ENCODE data around the gene NFATC1. TPM values are rescaled to one million over a fixed set of nuclear protein-coding genes. Genes with fewer than 3 reads are reported as not detected.

Gene NFATC1
- total and polyA plus RNA-seq, 2 experiments from 2014 or later = 4.2 to 11.3 TPM

- no peak overlapping the region for H3K27ac ChIP-seq
- 92% methylated on average over 17 of the region's 20 CpGs for WGBS (ENCODE audit: low lambda C conversion rate, missing lambda C conversion rate)
Measured at GRCh38 chr18:79545255-79545654, 149.5 kb downstream of the NFATC1 start.

GRCh38 chr18:79545736-79546171, 150.0 kb downstream of the NFATC1 start:
- Histone ChIP-seq H3K9me3 (ENCODE audit: low read depth) (no peaks in the 10 kb centered on the region), H3K27me3 (no peaks in the 10 kb centered on the region)

More at GRCh38 chr18:79545255-79545654, 149.5 kb downstream of the NFATC1 start:
- Histone ChIP-seq H3K27me3 (no peaks in the 10 kb centered on the region), H3K9me3 (ENCODE audit: low read depth) (no peaks in the 10 kb centered on the region), H3K36me3 (replicated peaks; ENCODE audit: insufficient read depth, low read depth) (no peaks in the 10 kb centered on the region), H3K4me1 (ENCODE audit: insufficient read depth) (no peaks in the 10 kb centered on the region), H4K20me1 (ENCODE audit: insufficient read depth, poor library complexity, severe bottlenecking) (no peaks in the 10 kb centered on the region), H3K4me2 (no peak overlapping the region), H3K9me2 (replicated peaks; ENCODE audit: insufficient read depth) (no peaks in the 10 kb centered on the region), H3K79me2 (no peaks in the 10 kb centered on the region), H3K4me3 (no peak overlapping the region), H2AFZ (no peak overlapping the region)
- TF ChIP-seq EZH2 (IDR thresholded peaks at IDR 0.05; ENCODE audit: borderline replicate concordance) (no peak), EZH2phosphoT487 (IDR thresholded peaks at IDR 0.05; ENCODE audit: low read depth, severe bottlenecking, unreplicated experiment) (no peak), CTCF (IDR thresholded peaks at IDR 0.05; ENCODE audit: poor library complexity) (no peak)
- DNase-seq (ENCODE audit: low spot score) = no peak

GRCh38 chr18:79546781-79547272, 151.1 kb downstream of the NFATC1 start:
- Histone ChIP-seq H3K79me2 (no peaks in the 10 kb centered on the region), H3K4me3 (no peak overlapping the region), H3K9me2 (replicated peaks; ENCODE audit: insufficient read depth) (no peaks in the 10 kb centered on the region), H3K4me2 (no peak overlapping the region), H2AFZ (no peak overlapping the region), H3K9me3 (ENCODE audit: low read depth) (no peaks in the 10 kb centered on the region), H3K27me3 (no peaks in the 10 kb centered on the region), H3K36me3 (replicated peaks; ENCODE audit: insufficient read depth, low read depth) (no peaks in the 10 kb centered on the region), H3K27ac (peak overlapping the region; percentile 55), H4K20me1 (ENCODE audit: insufficient read depth, poor library complexity, severe bottlenecking) (no peaks in the 10 kb centered on the region), H3K4me1 (ENCODE audit: insufficient read depth) (no peaks in the 10 kb centered on the region)
- WGBS (ENCODE audit: low lambda C conversion rate, missing lambda C conversion rate) = 74% methylated on average over 23 of the region's 23 CpGs
- TF ChIP-seq EZH2 (IDR thresholded peaks at IDR 0.05; ENCODE audit: borderline replicate concordance) = no peak
- no peak for TF ChIP-seq EZH2phosphoT487 (IDR thresholded peaks at IDR 0.05; ENCODE audit: low read depth, severe bottlenecking, unreplicated experiment)
- no peak for TF ChIP-seq CTCF (IDR thresholded peaks at IDR 0.05; ENCODE audit: poor library complexity)
- no peak for DNase-seq (ENCODE audit: low spot score)

More at GRCh38 chr18:79545736-79546171, 150.0 kb downstream of the NFATC1 start:
- H3K79me2 ChIP-seq = no peaks in the 10 kb centered on the region
- no peaks in the 10 kb centered on the region for H3K9me2 ChIP-seq (replicated peaks; ENCODE audit: insufficient read depth)
- H3K36me3 ChIP-seq (replicated peaks; ENCODE audit: insufficient read depth, low read depth) = no peaks in the 10 kb centered on the region
- TF ChIP-seq CTCF (IDR thresholded peaks at IDR 0.05; ENCODE audit: poor library complexity) (no peak), EZH2 (IDR thresholded peaks at IDR 0.05; ENCODE audit: borderline replicate concordance) (no peak), EZH2phosphoT487 (IDR thresholded peaks at IDR 0.05; ENCODE audit: low read depth, severe bottlenecking, unreplicated experiment) (no peak)
- no peak overlapping the region for H2AFZ ChIP-seq
- H3K4me3 ChIP-seq = no peak overlapping the region
- no peak overlapping the region for H3K4me2 ChIP-seq
- no peak overlapping the region for H3K27ac ChIP-seq
- H4K20me1 ChIP-seq (ENCODE audit: insufficient read depth, poor library complexity, severe bottlenecking) = no peaks in the 10 kb centered on the region
- H3K4me1 ChIP-seq (ENCODE audit: insufficient read depth) = no peaks in the 10 kb centered on the region
- no peak for DNase-seq (ENCODE audit: low spot score)
- 94% methylated on average over 14 of the region's 18 CpGs for WGBS (ENCODE audit: low lambda C conversion rate, missing lambda C conversion rate)
